GM21825 (cell line): Measurements from ENCODE around the gene DHRS2.

Experiments
- ATAC-seq: cut with Tn5 transposase; IDR thresholded peaks from one replicate; pipeline ENCODE4 v1.9.1; 2021; ENCODE audit warnings: mild to moderate bottlenecking, moderate library complexity; ENCODE audit not compliant: unreplicated experiment

Gene DHRS2

GRCh38 chr14:23612354-23612732, 23.8 kb upstream of the DHRS2 start:
- no peak for ATAC-seq

- no peak for ATAC-seq
Observed at GRCh38 chr14:23612802-23613201, 23.4 kb upstream of the DHRS2 start.

- no peak for ATAC-seq
Observed at GRCh38 chr14:23613242-23614070, 22.7 kb upstream of the DHRS2 start.

- no peak for ATAC-seq
Observed at GRCh38 chr14:23614395-23614828, 21.8 kb upstream of the DHRS2 start.

GRCh38 chr14:23615856-23616255, 20.3 kb upstream of the DHRS2 start:
- no peak for ATAC-seq

- no peak for ATAC-seq
Observed at GRCh38 chr14:23617539-23617938, 18.6 kb upstream of the DHRS2 start.

GRCh38 chr14:23618415-23618988, 17.7 kb upstream of the DHRS2 start:
- no peak for ATAC-seq

- no peak for ATAC-seq
Observed at GRCh38 chr14:23620177-23620702, 15.9 kb upstream of the DHRS2 start.

GRCh38 chr14:23621204-23621931, 14.8 kb upstream of the DHRS2 start:
- no peak for ATAC-seq

- ATAC-seq = no peak
Observed at GRCh38 chr14:23621932-23622730, 14.0 kb upstream of the DHRS2 start.

GRCh38 chr14:23622990-23623389, 13.2 kb upstream of the DHRS2 start:
- no peak for ATAC-seq

GRCh38 chr14:23623962-23624361, 12.2 kb upstream of the DHRS2 start:
- no peak for ATAC-seq

- no peak for ATAC-seq
Observed at GRCh38 chr14:23624830-23625404, 11.2 kb upstream of the DHRS2 start.

GRCh38 chr14:23626946-23627345, 9.2 kb upstream of the DHRS2 start:
- ATAC-seq = no peak

- no peak for ATAC-seq
Observed at GRCh38 chr14:23627961-23628360, 8.2 kb upstream of the DHRS2 start.

- no peak for ATAC-seq
Observed at GRCh38 chr14:23629204-23629603, 7.0 kb upstream of the DHRS2 start.

GRCh38 chr14:23629832-23630396, 6.2 kb upstream of the DHRS2 start:
- ATAC-seq = no peak

GRCh38 chr14:23630687-23631086, 5.5 kb upstream of the DHRS2 start:
- no peak for ATAC-seq

- no peak for ATAC-seq
Observed at GRCh38 chr14:23631234-23631633, 4.9 kb upstream of the DHRS2 start.
